ENCODE results near the gene NMT1.

NMT1 gene

GRCh38 chr17:45150911-45151809 lies 90.0 kb downstream of the NMT1 start:
- DNase-seq (ENCODE audit: insufficient read length, low spot score) (no peak), FAIRE-seq (no peak)
- TF ChIP-seq CTCF (IDR thresholded peaks at IDR 0.05; ENCODE audit: insufficient read depth, missing control alignments): no peak

GRCh38 chr17:45155029-45155428 lies 93.9 kb downstream of the NMT1 start:
- DNase-seq (ENCODE audit: insufficient read length, low spot score): no peak
- no peak for FAIRE-seq
- TF ChIP-seq CTCF (IDR thresholded peaks at IDR 0.05; ENCODE audit: insufficient read depth, missing control alignments): no peak

- TF ChIP-seq CTCF (IDR thresholded peaks at IDR 0.05; ENCODE audit: insufficient read depth, missing control alignments): no peak
- DNase-seq (ENCODE audit: insufficient read length, low spot score) (no peak), FAIRE-seq (no peak)
These were observed 94.4 kb downstream of the NMT1 start for GRCh38 chr17:45155483-45155882.

- TF ChIP-seq CTCF (IDR thresholded peaks at IDR 0.05; ENCODE audit: insufficient read depth, missing control alignments): no peak
- no peak for FAIRE-seq
These were observed 95.1 kb downstream of the NMT1 start for GRCh38 chr17:45156242-45156641.

More at GRCh38 chr17:45156242-45156641, 95.1 kb downstream of the NMT1 start:
- no peak for DNase-seq (ENCODE audit: insufficient read length, low spot score)
